GM15510 (cell line): Measurements from ENCODE around the gene FSTL5.

ENCODE experiments used
- POLR2A ChIP-seq: IDR thresholded peaks from 3 replicates; pipeline ENCODE4 v1.6.1; 2011; ENCODE audit warnings: borderline replicate concordance; ENCODE audit not compliant: insufficient read length; ENCODE audit errors: extremely low read depth

FSTL5 gene

DNA sequence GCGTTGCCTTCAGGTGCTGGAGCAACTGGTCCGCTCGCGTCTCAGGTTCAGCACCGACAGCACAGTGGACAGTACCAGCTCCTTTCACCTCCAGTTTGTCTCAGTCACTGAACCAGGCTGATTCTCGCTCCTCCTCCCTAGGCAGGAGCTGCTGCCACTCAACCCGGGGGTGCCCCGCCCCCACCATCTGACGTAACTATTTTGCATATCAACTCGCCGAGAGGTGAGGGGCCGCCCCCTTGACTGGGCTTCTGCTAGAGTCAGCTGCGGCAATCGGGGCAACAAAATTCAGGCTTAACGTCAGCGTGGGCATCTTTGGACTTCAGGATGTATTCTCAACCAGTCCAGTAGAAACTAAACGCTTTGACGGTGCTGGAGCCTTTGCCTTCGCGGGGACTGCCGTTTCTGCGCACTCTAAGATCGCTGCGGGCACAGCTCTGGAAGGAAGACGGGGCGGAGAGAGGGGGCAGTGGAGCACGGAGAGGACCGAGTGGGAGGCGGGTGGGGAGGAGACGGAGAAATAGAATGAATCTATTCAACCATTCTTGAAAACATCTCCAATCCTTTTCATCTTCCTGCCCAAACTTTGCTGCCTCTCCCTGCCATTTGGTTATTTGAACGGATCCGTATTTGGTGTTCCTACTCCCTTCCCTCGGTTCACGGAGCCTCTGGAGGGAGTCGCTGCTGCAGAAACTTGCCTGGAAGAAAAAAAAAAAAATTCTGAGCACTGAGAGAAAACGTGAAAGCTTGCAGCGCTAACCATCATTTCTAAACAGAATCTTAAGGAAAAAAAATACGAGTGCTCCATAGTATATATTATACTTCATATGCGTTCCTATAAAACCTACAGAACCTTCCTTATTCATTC is at the start of gene FSTL5:
Gene FSTL5 (minus strand): TSS at position 109 of the 868 bp plus-strand sequence. CDS start 52,604 bp downstream, outside the sequence.
- TF ChIP-seq POLR2A = no peak

DNA sequence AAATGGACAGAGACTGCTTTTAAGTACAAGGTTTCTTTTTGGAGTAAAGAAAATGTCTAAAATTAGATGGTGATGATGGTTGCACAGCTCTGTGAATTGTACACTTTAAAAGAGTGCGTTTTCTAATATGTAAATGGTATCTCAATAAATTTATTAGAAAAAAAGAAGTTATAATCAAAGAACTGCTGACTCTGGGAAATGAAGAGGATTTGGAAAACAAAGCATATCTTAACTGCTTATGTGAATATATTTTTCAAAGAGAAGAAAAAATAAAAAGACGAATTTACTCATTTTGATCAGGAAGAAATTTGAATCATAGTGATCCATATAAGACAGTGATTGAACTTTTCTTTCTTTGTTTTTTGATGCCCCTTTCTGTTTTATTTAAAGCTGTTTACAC is 45.9 kb upstream of the FSTL5 start:
- TF ChIP-seq POLR2A = no peak

DNA sequence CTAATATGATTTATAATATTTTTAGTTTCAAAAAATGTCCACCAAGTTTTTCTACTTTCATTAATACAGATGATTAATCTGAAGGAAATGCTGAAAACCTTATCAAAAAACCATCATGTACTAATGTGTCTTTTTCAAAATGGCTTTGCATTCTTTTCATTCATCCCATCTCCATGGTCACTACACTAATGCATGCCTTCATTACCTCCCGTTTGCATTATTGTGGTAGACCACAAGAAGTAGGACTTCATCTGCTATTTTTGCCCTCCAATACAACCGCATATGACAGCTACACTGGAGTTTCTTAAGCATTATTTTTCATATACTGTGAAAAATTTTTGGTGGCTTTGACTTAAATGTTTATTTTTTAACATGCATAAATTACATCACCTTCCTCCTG is 37.9 kb upstream of the FSTL5 start:
- TF ChIP-seq POLR2A = no peak

GRCh38 chr4:162170509-162170908 is 6.7 kb upstream of the FSTL5 start:
- no peak for TF ChIP-seq POLR2A

DNA sequence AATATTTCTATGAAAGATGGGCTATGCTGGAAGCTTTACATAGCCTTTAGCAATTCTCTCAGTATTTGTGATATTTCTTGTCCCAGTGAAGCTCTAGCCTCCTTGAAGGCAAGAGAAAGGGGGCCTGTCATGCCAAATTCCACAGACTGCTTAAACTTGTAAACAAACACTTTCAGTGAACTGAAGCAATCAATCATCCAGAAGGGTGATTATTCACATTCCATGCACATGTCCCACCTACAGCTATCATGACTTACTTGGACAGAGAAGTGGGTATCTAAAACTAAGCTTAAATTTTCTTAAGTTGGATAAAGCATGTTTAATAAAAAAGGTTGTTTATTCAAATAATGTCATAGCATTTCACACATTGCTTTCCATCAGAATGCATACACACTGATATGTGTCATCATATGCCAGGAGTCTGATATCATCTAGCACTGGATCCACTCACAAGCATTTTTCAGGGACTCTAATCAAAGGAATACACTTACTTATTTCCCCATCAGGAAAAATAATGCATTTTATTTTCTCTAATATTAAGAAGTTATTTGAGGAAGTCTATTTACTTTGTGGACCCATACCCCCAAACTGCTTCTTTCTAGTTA is 1.2 kb upstream of the FSTL5 start:
- TF ChIP-seq POLR2A = no peak

- no peak for TF ChIP-seq POLR2A
Observed at GRCh38 chr4:162162672-162163071, 1.1 kb downstream of the FSTL5 start.

- TF ChIP-seq POLR2A = no peak
Observed at GRCh38 chr4:162157241-162157640, 6.6 kb downstream of the FSTL5 start.

GRCh38 chr4:162154862-162155540 is 8.8 kb downstream of the FSTL5 start:
- no peak for TF ChIP-seq POLR2A

DNA sequence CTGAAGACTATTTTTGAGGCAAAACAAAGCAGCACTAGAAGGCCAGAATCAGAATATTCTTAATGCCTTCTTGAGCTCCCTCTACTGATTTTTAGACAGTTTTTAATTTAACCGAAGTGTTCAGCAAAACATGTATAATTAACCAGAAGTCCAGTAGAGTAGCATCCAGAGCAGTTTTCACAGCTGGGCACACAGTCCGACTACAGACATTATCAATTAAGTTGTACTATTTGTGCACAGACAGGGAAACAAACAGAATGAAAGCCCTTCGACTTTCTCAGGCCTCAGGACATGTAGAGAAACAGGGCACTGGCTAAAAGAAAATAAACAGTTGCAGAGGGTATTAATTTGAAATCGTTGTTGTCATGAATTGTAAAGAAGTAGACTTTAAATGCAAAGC is 11.9 kb downstream of the FSTL5 start:
- no peak for TF ChIP-seq POLR2A

DNA sequence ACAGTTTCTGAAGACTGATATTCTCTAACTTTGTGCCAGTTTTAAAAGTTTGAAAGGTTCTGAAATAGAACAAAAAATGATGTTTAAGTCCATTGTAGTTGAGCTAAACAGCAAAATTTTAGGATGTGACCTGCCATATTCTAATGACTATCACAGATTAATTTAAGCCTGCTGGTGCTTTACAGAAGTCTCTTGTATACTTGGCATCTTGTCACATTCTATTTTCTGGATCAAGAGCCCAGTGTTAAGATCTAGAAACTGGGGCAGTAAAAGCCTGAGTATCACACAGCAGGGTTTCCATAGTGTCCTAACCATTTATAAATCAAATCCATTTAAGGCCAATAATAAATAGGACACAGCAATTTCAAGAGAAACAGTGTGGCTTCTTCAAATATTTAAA is 12.4 kb downstream of the FSTL5 start:
- TF ChIP-seq POLR2A = no peak

DNA sequence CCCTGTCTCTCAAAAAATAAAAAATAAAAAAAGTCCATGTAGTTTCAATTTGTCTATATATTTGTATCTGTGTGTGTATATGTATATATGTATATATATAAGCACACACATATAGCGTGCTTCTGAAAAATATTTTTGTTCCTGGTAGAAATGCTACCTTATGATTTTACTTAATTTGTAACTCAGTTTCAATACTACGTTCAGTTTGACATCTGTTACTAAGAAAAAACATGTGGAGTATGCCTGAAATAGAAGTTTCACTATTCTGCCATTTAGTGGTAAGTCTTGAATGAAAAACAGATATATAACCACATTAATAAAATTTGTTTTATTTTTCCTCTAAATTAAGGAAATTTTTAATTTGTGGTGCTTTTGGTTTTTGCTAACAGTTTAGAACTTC is 14.2 kb downstream of the FSTL5 start:
- TF ChIP-seq POLR2A = no peak

DNA sequence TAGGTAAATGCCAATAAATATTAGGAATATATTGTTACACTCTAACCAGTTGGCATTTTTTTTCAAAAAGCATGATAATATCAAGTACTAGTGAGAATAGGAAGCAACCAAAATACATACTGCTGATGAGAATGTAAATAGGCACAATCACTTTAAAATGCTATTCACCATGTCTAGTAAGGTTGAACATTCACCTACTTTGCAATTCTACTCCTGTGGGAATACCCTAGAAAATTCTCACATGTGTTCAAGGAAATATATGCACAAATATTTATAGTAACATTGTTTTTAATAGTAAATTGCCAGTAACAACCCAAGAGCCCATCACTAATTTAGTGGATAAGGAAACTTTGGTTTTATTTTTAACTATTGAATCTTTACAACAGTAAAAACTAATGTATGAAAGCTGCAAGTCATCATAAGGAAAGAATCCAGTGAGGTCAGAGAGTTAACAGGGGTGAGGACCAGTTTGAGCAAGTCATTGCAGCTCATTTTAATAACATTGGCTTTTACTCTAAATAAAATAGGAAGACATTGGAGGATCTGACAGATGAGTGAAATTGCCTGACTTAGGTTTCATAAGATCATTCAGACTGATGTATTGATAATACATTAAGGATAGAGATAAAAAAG is 23.6 kb downstream of the FSTL5 start:
- no peak for TF ChIP-seq POLR2A

- no peak for TF ChIP-seq POLR2A
Observed at GRCh38 chr4:162139412-162139811, 24.4 kb downstream of the FSTL5 start.

GRCh38 chr4:162131256-162131655 is 32.5 kb downstream of the FSTL5 start:
- TF ChIP-seq POLR2A = no peak

DNA sequence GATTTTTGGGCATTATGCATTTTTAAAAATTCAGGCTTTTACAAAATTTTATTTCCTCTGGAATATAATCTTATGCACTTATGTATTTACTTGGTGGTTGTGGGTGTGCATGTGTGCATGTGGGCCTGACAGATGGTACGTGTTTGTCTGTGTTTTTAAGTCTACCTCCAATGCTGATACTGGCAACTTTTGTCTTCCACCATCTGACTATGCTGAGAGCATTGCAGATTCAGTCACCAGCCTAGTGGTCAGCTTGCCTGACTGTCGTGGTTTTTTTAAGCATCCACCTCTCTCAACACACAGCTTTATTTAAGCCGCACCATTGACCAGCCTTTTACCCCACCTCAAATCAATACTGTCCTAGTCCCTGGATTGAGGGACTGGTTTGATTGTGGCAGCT is 37.1 kb downstream of the FSTL5 start:
- TF ChIP-seq POLR2A = no peak
